ENCODE data around the gene RCVRN.

Gene RCVRN

DNA sequence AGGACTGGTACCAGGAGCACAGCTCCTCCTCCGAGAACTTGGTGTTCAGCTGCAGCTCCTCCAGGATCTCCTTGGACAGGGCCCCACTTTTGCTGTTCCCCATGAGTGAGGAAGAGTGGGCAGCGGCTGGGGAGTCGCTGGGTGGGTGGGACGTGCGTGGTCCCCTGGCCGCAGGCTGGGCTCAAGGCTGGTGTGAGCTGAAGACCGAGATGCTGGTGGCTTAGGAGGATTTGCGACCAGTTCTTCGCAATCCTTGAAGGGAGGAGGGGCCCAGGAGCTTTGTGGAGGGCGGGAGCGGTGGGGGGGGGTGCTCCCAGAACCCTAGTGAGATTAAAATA, at the start of gene RCVRN:
Gene RCVRN, minus strand, starts transcription at position 194 of the 338 bp plus-strand sequence. Its CDS starts 91 bp downstream, at position 103.
- no peak for DNase-seq (ENCODE audit: low read depth)

GRCh38 chr17:9953492-9953891, 48.4 kb upstream of the RCVRN start:
- no peak for DNase-seq (ENCODE audit: low read depth)

GRCh38 chr17:9951803-9952202, 46.7 kb upstream of the RCVRN start:
- DNase-seq (ENCODE audit: low read depth), result no peak

DNA sequence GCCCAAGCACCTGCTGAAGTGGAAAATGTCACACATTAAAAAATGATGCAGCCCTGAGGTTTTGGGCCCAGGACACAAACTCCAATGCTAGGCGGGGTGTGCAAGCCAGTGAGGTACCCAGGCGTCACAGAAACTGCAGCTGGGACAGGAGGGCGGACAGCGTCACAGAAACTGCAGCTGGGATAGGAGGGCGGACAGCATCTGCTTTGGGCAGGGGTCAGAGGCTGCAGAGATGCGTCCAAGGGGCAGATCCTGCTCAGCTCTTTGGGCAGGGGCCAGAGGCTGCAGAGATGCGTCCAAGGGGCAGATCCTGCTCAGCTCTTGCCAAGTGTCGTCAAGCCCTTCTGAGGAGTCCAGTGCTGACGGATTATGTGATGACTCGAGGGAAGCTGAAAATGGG, 43.9 kb upstream of the RCVRN start:
- DNase-seq (ENCODE audit: low read depth), result no peak

DNA sequence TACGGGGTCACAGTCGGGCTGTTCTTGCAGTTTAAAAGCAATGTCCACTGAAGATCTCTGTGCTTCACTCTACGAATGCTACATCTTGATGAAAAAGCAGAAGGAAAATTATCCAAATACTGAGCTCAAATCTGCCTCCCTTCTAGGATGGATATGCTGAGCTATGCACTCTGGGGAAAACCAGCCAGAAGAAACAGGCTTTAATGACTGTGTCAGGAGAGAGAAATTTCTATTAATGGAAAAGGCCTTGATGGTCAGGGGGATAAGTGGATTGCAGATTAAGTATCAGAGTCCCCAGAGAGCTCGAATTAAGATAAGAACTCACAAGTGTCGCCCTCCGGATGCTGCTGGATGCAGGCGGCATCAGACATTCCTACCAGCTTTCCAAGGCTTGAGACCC, 39.6 kb upstream of the RCVRN start:
- no peak for DNase-seq (ENCODE audit: low read depth)

DNA sequence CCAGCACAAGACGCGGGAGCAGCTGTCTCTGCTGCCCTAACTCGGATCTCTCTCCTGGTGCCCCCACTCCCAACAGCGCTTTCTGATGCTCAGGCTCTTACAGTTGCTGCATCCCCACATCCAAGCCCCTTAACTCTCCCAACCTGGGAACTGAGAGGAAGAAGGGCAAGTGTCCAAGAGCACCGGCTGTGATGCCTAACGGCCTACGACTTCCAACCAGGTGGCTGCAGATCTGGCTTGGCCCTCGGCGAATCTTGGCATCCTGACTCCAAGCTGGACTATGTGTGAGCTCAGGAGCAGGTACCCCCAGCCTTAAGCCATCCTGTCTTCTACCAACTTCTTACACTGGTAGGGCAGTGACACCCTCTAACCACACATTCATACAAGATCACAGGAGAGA, 38.3 kb upstream of the RCVRN start:
- DNase-seq (ENCODE audit: low read depth), result no peak

DNA sequence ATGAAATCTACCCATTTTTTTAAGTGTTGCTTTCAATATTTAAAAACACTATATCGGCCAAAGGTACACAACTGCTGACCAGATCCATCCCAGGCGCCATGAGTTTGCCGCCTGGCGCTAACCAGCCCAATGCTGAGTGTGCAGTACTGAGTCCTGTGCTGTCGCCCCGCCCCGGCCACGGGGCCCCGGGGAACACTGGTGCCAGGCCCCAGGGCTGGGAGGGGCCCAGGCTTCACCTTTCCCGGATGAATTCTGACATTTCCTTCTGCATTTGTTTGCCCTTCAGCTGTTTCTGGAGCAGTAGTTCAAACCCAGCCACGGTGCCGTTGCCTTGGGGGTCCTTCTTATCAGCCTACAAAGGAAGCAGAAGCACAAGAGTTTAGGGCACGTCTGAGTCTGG, 37.8 kb upstream of the RCVRN start:
- no peak for DNase-seq (ENCODE audit: low read depth)

DNA sequence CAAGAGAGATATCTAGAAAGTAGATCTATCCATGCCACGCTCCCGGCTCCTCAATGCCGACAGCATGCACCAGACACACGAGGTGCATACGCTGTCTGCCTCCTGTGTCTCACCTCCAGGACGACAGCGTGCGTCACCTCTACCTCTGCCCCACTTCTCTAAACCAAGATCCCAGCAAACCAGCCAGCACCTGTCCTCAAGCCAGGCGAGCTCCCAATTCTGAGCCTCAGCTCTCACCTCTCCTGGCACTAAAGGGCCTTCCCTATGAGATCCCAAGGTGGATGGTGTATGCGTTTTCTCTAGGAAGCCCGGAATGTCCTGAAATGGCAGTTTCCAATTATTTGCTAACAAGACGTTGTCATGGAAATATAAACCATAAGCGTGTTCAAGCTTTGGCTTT, 36.2 kb upstream of the RCVRN start:
- DNase-seq (ENCODE audit: low read depth), result no peak

DNA sequence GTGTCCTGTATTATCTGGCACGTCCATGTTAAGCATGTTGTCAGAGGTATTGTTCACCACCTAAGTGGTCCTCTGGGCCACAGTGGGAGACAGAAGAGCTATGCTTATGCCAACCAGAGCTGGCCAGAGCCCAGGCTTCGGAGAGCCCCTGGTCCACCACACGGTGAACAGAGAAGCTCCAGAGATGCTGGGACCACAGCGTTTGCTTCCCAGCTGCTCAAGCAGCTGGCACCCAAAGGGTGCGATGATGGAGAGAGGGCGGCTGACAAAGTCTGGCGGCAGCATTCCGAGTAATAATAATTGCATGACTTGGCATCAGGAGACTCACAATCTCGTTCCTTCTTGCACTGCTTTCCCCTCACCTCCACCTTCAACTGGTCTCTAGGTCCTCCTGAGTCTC, 35.8 kb upstream of the RCVRN start:
- DNase-seq (ENCODE audit: low read depth), result no peak

GRCh38 chr17:9938764-9939163, 33.7 kb upstream of the RCVRN start:
- no peak for DNase-seq (ENCODE audit: low read depth)

- no peak for DNase-seq (ENCODE audit: low read depth)
These were observed 32.8 kb upstream of the RCVRN start for GRCh38 chr17:9937901-9938300.

DNA sequence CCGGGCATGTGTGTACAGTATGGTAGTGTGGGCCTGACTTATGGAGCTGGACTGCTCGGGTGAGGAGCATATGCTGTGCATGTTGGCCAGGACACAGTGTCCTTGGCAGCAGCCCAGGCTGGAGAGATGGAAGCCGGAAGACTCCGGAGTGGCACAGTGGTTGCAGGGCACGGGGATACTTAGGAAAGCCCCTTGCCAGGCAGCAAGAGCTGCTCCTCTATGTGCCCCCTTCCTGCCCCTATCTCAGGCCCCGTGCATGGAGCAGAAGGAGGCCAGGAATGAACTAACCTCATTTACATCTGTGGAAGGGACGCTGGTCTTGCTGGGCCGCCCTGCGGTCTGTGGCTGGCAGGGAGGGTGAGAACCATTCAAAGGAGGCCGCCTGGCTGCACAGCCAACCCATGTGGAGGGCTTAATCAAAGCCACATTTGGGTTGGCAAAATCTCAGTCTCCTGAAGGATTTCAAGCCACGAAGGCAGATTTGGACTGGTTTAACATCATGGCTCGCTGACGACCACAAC, 32.2 kb upstream of the RCVRN start:
- DNase-seq (ENCODE audit: low read depth), result no peak

- DNase-seq (ENCODE audit: low read depth), result no peak
These were observed 31.0 kb upstream of the RCVRN start for GRCh38 chr17:9936095-9936494.

DNA sequence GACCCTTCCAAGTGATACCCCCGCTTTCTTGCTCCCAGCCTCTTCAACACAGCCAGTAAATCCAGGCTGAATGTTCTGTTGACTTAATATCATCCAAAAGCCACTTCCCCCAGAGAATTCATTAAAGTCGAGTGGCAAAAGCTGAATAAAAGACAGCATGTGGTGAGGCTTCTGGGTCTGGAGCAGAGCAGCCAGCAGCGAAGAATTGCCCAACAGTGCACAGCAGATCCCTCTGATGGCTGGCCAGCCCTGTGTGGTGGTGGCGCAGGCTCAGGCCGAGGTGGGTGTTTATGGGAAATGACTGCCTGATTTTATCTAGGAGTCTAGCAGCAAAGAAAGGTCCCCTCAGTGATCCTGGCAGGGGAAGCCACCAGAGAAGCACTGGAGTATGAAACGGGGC, 30.3 kb upstream of the RCVRN start:
- DNase-seq (ENCODE audit: low read depth), result no peak

GRCh38 chr17:9934331-9934730, 29.3 kb upstream of the RCVRN start:
- no peak for DNase-seq (ENCODE audit: low read depth)

GRCh38 chr17:9932491-9932890, 27.4 kb upstream of the RCVRN start:
- no peak for DNase-seq (ENCODE audit: low read depth)

- no peak for DNase-seq (ENCODE audit: low read depth)
These were observed 26.2 kb upstream of the RCVRN start for GRCh38 chr17:9931144-9931741.

DNA sequence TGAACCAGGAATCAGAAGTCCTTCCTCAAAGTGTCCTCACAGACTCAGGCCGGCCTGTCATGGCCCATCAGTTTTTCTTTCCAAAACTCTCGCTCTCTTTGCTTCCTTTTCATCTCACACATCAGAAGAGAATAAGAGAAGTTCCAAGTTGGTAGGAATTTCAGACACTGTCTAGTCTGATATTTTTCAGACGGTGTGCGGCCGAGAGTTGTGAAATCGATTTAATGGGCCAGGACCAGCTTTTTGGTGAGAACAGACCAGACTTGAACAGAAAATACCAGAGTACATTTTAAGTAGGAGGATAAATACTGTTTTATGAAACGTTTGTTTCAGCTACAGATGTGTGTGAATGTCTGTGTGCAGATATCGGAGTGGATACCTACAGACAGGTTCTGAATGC, 24.8 kb upstream of the RCVRN start:
- DNase-seq (ENCODE audit: low read depth), result no peak

DNA sequence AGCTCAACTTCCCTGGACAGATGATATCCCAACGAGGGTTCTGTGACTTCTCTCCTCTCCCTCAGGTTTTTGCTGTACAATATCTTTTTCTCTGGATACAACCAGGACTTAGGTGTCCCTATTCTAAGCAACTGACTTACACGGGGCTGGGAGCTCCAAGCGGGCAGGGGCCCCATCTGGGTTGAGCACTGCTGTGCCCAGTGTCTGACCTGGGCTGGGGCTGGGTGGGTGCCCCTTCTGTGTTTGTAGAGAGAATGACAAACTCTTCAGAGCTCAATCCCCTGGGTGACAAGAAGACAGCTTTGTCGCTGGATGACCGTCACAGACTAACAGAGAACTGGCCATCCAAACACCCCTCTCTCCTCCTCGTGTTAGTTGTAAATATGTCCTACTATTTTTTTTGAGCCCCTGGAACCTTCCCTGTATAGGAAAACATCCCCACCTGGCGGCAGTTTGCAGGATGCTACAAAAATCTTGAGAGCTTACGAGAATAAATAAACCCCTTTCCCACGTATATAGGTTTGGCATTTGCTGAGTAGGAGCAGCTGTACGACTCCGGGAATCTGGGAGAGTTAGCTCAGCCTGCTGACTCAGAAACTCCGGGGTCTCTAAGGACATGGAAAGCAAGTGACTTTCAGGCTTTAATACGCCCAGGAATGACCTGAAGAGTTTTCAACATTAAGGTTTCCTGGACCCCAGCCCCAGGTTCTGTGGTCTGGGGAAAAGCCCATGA, 23.7 kb upstream of the RCVRN start:
- no peak for DNase-seq (ENCODE audit: low read depth)

- DNase-seq (ENCODE audit: low read depth), result no peak
These were observed 21.2 kb upstream of the RCVRN start for GRCh38 chr17:9926150-9926804.

DNA sequence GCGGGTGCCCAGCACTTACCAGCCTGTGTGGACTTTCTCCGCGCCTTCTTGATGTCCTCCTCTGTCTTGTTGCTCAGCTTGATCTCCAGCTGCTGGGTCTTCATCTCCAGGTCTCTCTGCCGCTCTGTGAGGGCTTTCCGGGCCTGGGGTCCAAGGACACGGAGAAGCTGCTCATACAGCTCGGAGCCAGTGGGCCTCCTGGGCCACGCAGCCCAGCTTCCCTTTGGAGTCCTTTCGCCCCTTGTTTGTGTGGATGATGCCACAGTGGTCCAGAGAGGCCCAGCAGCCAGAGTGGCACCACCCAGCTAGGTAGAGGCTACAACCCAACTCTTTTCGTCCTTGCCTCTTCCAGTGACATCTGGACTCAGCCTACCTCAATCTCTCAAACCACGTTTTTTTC, 20.4 kb upstream of the RCVRN start:
- no peak for DNase-seq (ENCODE audit: low read depth)

GRCh38 chr17:9924735-9925191, 19.7 kb upstream of the RCVRN start:
- no peak for DNase-seq (ENCODE audit: low read depth)

Measured in stimulated activated CD8-positive, alpha-beta memory T cell treated with anti-CD3 and anti-CD28 coated beads, Interleukin-15, amount 100 ng/mL, for 24 hours (primary cell).